Regular cardiac myocyte (primary cell): Measurements from ENCODE around the gene BBLN. TPM values are rescaled to one million over a fixed set of nuclear protein-coding genes. Genes with fewer than 3 reads are reported as not detected.

Source experiments
- total RNA-seq: library from RNA; depleted of rRNA; stranded (reverse); fragments of >200 nt; gene quantifications from 2 replicates; pipeline ENCODE4 v1.2.3, GENCODE V29; 2014

Gene BBLN
- total RNA-seq: 15.1 and 32.1 TPM in 2 replicates

GRCh38 chr9:128159784-128160602 lies at the start of gene BBLN:
Gene BBLN, plus strand, starts transcription at chr9:128160265. Its CDS starts 143 bp downstream, at chr9:128160408.

GRCh38 chr9:128127568-128127989 lies 32.5 kb upstream of the BBLN start, which contains the start of gene PTGES2:
Gene PTGES2, minus strand, starts transcription at chr9:128127729. Its CDS starts 12 bp downstream, at chr9:128127717.

GRCh38 chr9:128149001-128149701 lies 10.9 kb upstream of the BBLN start, which contains the start of gene LCN2:
Gene LCN2, plus strand, starts transcription at chr9:128149453. Its CDS starts 73 bp downstream, at chr9:128149526.

GRCh38 chr9:128191406-128192046 lies 31.5 kb downstream of the BBLN start, which contains the start of gene CIZ1:
Gene CIZ1, minus strand, starts transcription at chr9:128191572. Its CDS starts 715 bp downstream, at chr9:128190857.

GRCh38 chr9:128203024-128203706 lies 43.1 kb downstream of the BBLN start, which contains the start of gene DNM1:
Gene DNM1, plus strand, starts transcription at chr9:128203379. Its CDS starts 92 bp downstream, at chr9:128203471.

Other genes with a start within 250 kb of the BBLN start
- 33.3 and 51.4 TPM in 2 replicates for gene ST6GALNAC4, start 243.2 kb upstream of the BBLN start, total RNA-seq
- gene PIP5KL1, start 229.5 kb upstream of the BBLN start, total RNA-seq: 0.77 and 2.0 TPM in 2 replicates
- 7.9 and 10.0 TPM in 2 replicates for gene DPM2, start 222.4 kb upstream of the BBLN start, total RNA-seq
- 2.5 and 7.3 TPM in 2 replicates for gene EEIG1, start 179.3 kb upstream of the BBLN start, total RNA-seq
- gene NAIF1, start 92.9 kb upstream of the BBLN start, total RNA-seq: 11.8 and 14.0 TPM in 2 replicates
- gene SLC25A25, start 92.0 kb upstream of the BBLN start, total RNA-seq: 12.1 and 19.4 TPM in 2 replicates
- gene PTGES2, start 32.5 kb upstream of the BBLN start, total RNA-seq: 52.4 and 86.8 TPM in 2 replicates
- gene LCN2, start 10.8 kb upstream of the BBLN start, total RNA-seq: not detected in 2 replicates
- gene CIZ1, start 31.3 kb downstream of the BBLN start, total RNA-seq: 12.7 and 17.6 TPM in 2 replicates
- 0.38 and 3.1 TPM in 2 replicates for gene DNM1, start 43.1 kb downstream of the BBLN start, total RNA-seq
- gene GOLGA2, start 115.7 kb downstream of the BBLN start, total RNA-seq: 118 and 135 TPM in 2 replicates
- gene SWI5, start 116.0 kb downstream of the BBLN start, total RNA-seq: 20.9 and 41.6 TPM in 2 replicates
- gene TRUB2, start 162.2 kb downstream of the BBLN start, total RNA-seq: 9.9 and 15.7 TPM in 2 replicates
- 18.6 and 24.0 TPM in 2 replicates for gene COQ4, start 162.6 kb downstream of the BBLN start, total RNA-seq
- 10.7 and 25.1 TPM in 2 replicates for gene SLC27A4, start 180.3 kb downstream of the BBLN start, total RNA-seq
- gene URM1, start 211.1 kb downstream of the BBLN start, total RNA-seq: 21.4 and 32.4 TPM in 2 replicates